GM10248 (cell line): ENCODE measurements around the gene ADAM19.

ENCODE experiments used
- CTCF ChIA-PET: fragments of 300-600 bp; sonication (Branson Sonifier 250); formaldehyde crosslinking; extraction: SDS; loops from one replicate; lab custom pipeline; 2021; ENCODE audit warnings: antibody characterized with exemption; lab: Yijun Ruan, JAX
- POLR2A ChIA-PET: fragments of 350-650 bp; sonication (Branson Sonifier 250); formaldehyde crosslinking; extraction: SDS; loops from one replicate; lab custom pipeline; 2020; ENCODE audit warnings: antibody characterized with exemption; lab: Yijun Ruan, JAX
- DNase-seq: peaks from one replicate; pipeline ENCODE4 v3.0.0; 2012; ENCODE audit errors: extremely low spot score
- TF ChIP-seq, protein P1 (sequence below): IDR thresholded peaks from 2 replicates; pipeline ENCODE4 v1.5.1; 2012; ENCODE audit warnings: mild to moderate bottlenecking, low read depth; ENCODE audit errors: extremely low read depth, missing control alignments, control extremely low read depth

The ADAM19 gene

GRCh38 chr5:157535042-157535865 is 40.3 kb downstream of the ADAM19 start:
- DNase-seq = no peak
- ChIA-PET CTCF (interaction anchor here (0.9 to 5.4 kb wide), 6 partner anchors 11 to 208 kb away, joined by 3 to 35 read pairs (median 4); partner anchors contain the start of gene LSM11), POLR2A (no interaction called here)
- TF ChIP-seq, protein P1, sequence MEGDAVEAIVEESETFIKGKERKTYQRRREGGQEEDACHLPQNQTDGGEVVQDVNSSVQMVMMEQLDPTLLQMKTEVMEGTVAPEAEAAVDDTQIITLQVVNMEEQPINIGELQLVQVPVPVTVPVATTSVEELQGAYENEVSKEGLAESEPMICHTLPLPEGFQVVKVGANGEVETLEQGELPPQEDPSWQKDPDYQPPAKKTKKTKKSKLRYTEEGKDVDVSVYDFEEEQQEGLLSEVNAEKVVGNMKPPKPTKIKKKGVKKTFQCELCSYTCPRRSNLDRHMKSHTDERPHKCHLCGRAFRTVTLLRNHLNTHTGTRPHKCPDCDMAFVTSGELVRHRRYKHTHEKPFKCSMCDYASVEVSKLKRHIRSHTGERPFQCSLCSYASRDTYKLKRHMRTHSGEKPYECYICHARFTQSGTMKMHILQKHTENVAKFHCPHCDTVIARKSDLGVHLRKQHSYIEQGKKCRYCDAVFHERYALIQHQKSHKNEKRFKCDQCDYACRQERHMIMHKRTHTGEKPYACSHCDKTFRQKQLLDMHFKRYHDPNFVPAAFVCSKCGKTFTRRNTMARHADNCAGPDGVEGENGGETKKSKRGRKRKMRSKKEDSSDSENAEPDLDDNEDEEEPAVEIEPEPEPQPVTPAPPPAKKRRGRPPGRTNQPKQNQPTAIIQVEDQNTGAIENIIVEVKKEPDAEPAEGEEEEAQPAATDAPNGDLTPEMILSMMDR = no peak

GRCh38 chr5:157533011-157533481 is 42.5 kb downstream of the ADAM19 start:
- CTCF ChIA-PET = interaction anchor here (0.7 to 5.4 kb wide), 7 partner anchors 8 to 210 kb away, joined by 3 to 35 read pairs (median 3); partner anchors contain the start of gene LSM11

DNA sequence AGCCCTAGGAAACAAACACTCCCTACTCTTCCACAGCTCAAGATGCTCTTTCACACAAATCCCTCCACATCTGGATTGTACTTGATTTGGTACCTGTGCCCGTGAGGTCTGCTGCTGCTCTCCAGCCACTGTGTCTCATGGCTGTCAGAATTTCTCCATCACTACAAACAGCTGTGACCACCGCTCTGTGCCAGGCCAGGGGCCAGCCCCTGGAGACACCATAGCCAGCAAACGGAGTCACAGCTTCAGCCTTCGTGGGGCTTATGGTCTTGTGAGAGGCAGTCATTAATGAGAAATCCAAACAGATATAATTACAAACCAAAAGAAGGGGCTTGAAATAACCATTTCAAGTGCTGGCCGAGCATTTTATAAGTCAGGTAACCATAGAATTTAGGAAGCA is 43.6 kb downstream of the ADAM19 start:
- ChIA-PET CTCF (interaction anchor here (0.9 to 5.4 kb wide), 6 partner anchors 7 to 212 kb away, joined by 3 to 35 read pairs (median 6); partner anchors contain the start of gene LSM11), POLR2A (no interaction called here)

More at GRCh38 chr5:157533011-157533481, 42.5 kb downstream of the ADAM19 start:
- POLR2A ChIA-PET = no interaction called here
- TF ChIP-seq, protein P1 = no peak
- DNase-seq = no peak

DNA sequence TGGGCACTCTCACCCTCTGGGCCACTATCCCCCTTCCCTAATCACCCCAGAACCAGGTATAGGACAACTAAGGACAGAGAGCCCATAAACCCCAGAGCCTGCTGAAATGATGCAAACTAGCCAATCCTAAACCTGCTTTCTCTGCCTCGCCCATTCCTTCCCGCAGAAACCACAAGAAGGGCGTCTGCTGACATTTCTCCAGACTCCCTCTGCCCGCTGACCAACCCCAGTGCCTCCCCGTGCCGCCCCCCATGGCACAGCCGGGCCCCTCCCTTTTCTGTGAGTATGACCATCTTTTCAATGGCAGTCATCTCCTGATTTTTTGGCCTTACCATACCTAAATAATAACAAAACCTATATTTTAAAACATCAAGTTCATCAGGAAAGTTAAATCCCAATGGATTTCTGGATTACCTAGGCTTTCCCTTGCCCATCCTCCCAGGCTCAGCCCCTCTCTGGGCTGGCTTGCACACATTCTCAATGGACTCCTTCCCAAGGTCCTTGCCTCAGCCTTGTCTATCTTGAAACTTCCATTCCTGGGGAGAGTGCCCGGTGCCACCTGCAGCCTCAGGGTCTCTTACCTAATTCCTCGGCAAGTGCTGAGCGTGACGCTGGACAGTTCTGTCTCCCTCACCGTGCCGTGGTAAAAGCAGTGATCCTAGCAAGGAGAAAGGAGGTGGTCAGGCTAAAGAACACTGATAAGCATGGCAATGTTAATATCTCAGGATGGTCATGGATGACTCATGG is 45.2 kb downstream of the ADAM19 start:
- DNase-seq = no peak
- TF ChIP-seq, protein P1 = no peak
- POLR2A ChIA-PET = no interaction called here
- CTCF ChIA-PET = interaction anchor here (0.9 to 1.6 kb wide), 2 partner anchors 8 to 12 kb away, joined by 3 to 7 read pairs; no protein-coding TSS in a partner anchor

More for the DNA sequence above, 43.6 kb downstream of the ADAM19 start:
- no peak for DNase-seq
- TF ChIP-seq, protein P1 = no peak

DNA sequence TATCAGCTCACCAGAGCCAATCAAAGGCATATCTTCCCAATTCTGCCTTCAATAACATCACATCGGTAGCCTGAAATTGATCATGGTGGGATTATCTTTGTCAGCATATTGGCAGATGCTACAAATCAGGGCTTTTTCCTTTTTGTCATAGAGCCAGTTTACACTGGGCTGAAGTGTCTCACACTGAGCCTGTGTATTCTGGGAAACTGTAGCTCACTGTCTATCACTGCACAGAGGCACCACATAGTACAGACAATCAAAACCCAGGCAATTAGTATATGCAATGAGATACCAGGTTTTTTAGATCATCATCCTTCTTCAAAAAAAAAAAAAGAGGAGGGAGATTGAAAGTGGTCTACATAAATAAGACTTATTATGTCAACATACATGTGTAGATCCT is 46.6 kb downstream of the ADAM19 start:
- no peak for DNase-seq
- ChIA-PET POLR2A (interaction anchor here (0.9 kb wide), 1 partner anchor 23 kb away, joined by 3 read pairs; no protein-coding TSS in a partner anchor), CTCF (interaction anchor here (0.8 to 1.0 kb wide), 2 partner anchors 12 to 214 kb away, joined by 3 to 4 read pairs; no protein-coding TSS in a partner anchor)

More for the DNA sequence above, 46.6 kb downstream of the ADAM19 start:
- TF ChIP-seq, protein P1 = no peak
